Body of pancreas (tissue), 4 donors: ENCODE measurements around the gene CNOT1.

ENCODE experiments used
- POLR2A ChIP-seq, 3 donors: fragments of 450-650 bp; IDR thresholded peaks; one replicate each; pipeline ENCODE4 v1.6.1; 2016; ENCODE audit warnings: antibody characterized with exemption in 3 of 3, mild to moderate bottlenecking in 2 of 3
- TF ChIP-seq, protein P1 (sequence below), 7 experiments: fragments of 450-650 bp in 4 of 7; fragments of 200-600 bp in 3 of 7; sonication (generic) in 3 of 7; IDR thresholded peaks; one replicate each; pipeline ENCODE4 v1.5.1; 2016 to 2019; ENCODE audit warnings: antibody characterized with exemption in 7 of 7

DNA sequence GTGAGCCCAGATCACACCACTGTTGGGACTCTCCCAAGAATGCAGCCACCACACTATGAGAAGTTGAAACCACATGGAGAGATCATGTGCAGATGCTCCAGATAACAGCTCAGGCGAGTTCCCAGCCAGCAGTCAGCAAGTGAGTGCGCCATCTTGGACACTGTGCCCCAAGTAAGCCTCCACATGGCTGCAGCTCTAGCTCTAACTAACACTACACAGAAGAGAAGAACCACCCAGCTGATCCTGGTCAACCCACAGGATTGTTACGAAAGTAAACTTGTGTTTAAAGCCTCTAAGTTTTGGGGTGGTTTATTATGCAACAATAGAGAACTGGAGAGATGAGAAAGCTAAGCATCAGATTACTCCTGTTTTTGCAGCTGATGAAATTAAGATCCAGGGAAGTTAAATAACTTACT is 29.2 kb upstream of the CNOT1 start:
- no peak for TF ChIP-seq POLR2A (IDR thresholded peaks at IDR 0.05)
- TF ChIP-seq, protein P1, sequence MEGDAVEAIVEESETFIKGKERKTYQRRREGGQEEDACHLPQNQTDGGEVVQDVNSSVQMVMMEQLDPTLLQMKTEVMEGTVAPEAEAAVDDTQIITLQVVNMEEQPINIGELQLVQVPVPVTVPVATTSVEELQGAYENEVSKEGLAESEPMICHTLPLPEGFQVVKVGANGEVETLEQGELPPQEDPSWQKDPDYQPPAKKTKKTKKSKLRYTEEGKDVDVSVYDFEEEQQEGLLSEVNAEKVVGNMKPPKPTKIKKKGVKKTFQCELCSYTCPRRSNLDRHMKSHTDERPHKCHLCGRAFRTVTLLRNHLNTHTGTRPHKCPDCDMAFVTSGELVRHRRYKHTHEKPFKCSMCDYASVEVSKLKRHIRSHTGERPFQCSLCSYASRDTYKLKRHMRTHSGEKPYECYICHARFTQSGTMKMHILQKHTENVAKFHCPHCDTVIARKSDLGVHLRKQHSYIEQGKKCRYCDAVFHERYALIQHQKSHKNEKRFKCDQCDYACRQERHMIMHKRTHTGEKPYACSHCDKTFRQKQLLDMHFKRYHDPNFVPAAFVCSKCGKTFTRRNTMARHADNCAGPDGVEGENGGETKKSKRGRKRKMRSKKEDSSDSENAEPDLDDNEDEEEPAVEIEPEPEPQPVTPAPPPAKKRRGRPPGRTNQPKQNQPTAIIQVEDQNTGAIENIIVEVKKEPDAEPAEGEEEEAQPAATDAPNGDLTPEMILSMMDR (IDR thresholded peaks at IDR 0.05): no peak
